Measurements from ENCODE around the gene ADNP. TPM values are rescaled to one million over a fixed set of nuclear protein-coding genes. Genes with fewer than 3 reads are reported as not detected.
A peak's percentile ranks its signal among the peaks of the same experiment; 100 is the strongest.

The ADNP gene
- polyA plus RNA-seq, 1 donor (not counting 4 experiments of a cell fraction or from before 2014, with no cell fraction given) = 29.3 TPM

DNA sequence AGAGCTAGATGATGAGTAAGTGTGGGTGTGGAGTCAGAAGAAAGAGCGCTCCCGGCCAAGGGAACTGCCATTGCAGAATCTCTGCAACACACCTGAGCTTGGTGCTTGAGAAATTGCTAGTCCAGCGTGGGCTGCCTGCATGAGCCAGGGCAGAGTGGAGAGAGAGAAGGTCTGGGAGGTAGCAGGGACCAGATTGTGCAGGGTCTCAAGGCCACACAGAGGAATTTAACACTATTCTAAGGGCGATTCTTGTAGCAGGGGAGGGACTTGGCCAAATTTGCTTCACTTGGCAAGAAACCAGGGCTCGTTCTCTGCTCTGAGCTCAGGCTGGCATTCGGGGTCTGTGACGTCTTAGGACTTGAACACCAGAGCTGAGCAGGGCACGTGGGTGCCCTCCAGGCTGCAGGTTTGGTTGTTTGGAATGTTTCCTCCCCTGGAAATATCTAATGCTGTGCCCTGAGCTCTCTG, 82.9 kb downstream of the ADNP start:
- Histone ChIP-seq H3K79me2 (ENCODE audit: control insufficient read depth, insufficient read depth, low read length) (no peaks in the 10 kb centered on the region), H3K27ac (ENCODE audit: control insufficient read depth, insufficient read depth, low read length) (peak overlapping the region; percentile 60), H2AFZ (ENCODE audit: control insufficient read depth, low read length) (peak overlapping the region; percentile 83), H4K20me1 (ENCODE audit: control insufficient read depth, extremely low read depth, insufficient read depth, low read length) (no peaks in the 10 kb centered on the region), H3K4me1 (ENCODE audit: control insufficient read depth, extremely low read depth, insufficient read depth, low read length) (peaks cover 51% of the 10 kb centered on the region), H3K9me1 (ENCODE audit: control insufficient read depth, extremely low read depth, insufficient read depth, low read length) (peaks cover 2% of the 10 kb centered on the region), H3K27me3 (ENCODE audit: control insufficient read depth, extremely low read depth, insufficient read depth, low read length) (no peaks in the 10 kb centered on the region), H3K36me3 (ENCODE audit: control insufficient read depth in 2 of 2, extremely low read depth in 1 of 2, insufficient read depth in 2 of 2, low read length in 2 of 2) (no peaks in the 10 kb centered on the region), H3K4me3 (ENCODE audit: control insufficient read depth in 2 of 3, extremely low read depth in 1 of 3, insufficient read depth in 2 of 3, low read depth in 1 of 3, low read length in 3 of 3) (peak overlapping the region in 1 of 3 experiments; percentile 40), H3K4me2 (ENCODE audit: control insufficient read depth, extremely low read depth, insufficient read depth, low read depth, low read length) (peak overlapping the region; percentile 61), H3K9me3 (ENCODE audit: control insufficient read depth, low read depth, low read length) (no peaks in the 10 kb centered on the region), H3K9ac (ENCODE audit: control insufficient read depth, extremely low read depth, insufficient read depth, low read length) (peak overlapping the region; percentile 62)
- DNase-seq (ENCODE audit: low read depth, low spot score) = no peak
- FAIRE-seq = no peak
- dilution Hi-C loops (cut with MboI; ENCODE audit: extremely low pct_ligation_motif_present, low sequenced_read_pairs) = no loop called here
- TF ChIP-seq, protein P1, sequence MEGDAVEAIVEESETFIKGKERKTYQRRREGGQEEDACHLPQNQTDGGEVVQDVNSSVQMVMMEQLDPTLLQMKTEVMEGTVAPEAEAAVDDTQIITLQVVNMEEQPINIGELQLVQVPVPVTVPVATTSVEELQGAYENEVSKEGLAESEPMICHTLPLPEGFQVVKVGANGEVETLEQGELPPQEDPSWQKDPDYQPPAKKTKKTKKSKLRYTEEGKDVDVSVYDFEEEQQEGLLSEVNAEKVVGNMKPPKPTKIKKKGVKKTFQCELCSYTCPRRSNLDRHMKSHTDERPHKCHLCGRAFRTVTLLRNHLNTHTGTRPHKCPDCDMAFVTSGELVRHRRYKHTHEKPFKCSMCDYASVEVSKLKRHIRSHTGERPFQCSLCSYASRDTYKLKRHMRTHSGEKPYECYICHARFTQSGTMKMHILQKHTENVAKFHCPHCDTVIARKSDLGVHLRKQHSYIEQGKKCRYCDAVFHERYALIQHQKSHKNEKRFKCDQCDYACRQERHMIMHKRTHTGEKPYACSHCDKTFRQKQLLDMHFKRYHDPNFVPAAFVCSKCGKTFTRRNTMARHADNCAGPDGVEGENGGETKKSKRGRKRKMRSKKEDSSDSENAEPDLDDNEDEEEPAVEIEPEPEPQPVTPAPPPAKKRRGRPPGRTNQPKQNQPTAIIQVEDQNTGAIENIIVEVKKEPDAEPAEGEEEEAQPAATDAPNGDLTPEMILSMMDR (optimal IDR thresholded peaks at IDR 0.05 in 1 of 3, IDR thresholded peaks at IDR 0.05 in 1 of 3, conservative IDR thresholded peaks at IDR 0.05 in 1 of 3; ENCODE audit: extremely low read depth in 1 of 3, insufficient read depth in 2 of 3, low read length in 3 of 3) = no peak
- TF ChIP-seq EZH2 (IDR thresholded peaks at IDR 0.05; ENCODE audit: low read length) = no peak

- dilution Hi-C loops (cut with MboI; ENCODE audit: extremely low pct_ligation_motif_present, low sequenced_read_pairs) = no loop called here
- Histone ChIP-seq H3K4me2 (ENCODE audit: control insufficient read depth, extremely low read depth, insufficient read depth, low read depth, low read length) (peak overlapping the region; percentile 6), H3K9me3 (ENCODE audit: control insufficient read depth, low read depth, low read length) (no peaks in the 10 kb centered on the region), H2AFZ (ENCODE audit: control insufficient read depth, low read length) (peak overlapping the region; percentile 8), H3K9ac (ENCODE audit: control insufficient read depth, extremely low read depth, insufficient read depth, low read length) (peak overlapping the region; percentile 55), H3K27ac (ENCODE audit: control insufficient read depth, insufficient read depth, low read length) (peak overlapping the region; percentile 86), H3K27me3 (ENCODE audit: control insufficient read depth, extremely low read depth, insufficient read depth, low read length) (no peaks in the 10 kb centered on the region), H3K36me3 (ENCODE audit: control insufficient read depth in 2 of 2, extremely low read depth in 1 of 2, insufficient read depth in 2 of 2, low read length in 2 of 2) (no peaks in the 10 kb centered on the region), H4K20me1 (ENCODE audit: control insufficient read depth, extremely low read depth, insufficient read depth, low read length) (no peaks in the 10 kb centered on the region), H3K4me3 (ENCODE audit: control insufficient read depth in 2 of 3, extremely low read depth in 1 of 3, insufficient read depth in 2 of 3, low read depth in 1 of 3, low read length in 3 of 3) (no peak overlapping the region), H3K9me1 (ENCODE audit: control insufficient read depth, extremely low read depth, insufficient read depth, low read length) (peaks cover 2% of the 10 kb centered on the region), H3K4me1 (ENCODE audit: control insufficient read depth, extremely low read depth, insufficient read depth, low read length) (peaks cover 53% of the 10 kb centered on the region), H3K79me2 (ENCODE audit: control insufficient read depth, insufficient read depth, low read length) (no peaks in the 10 kb centered on the region)
- DNase-seq (ENCODE audit: low read depth, low spot score) (no peak), FAIRE-seq (no peak)
- TF ChIP-seq, protein P1 (optimal IDR thresholded peaks at IDR 0.05 in 1 of 3, IDR thresholded peaks at IDR 0.05 in 1 of 3, conservative IDR thresholded peaks at IDR 0.05 in 1 of 3; ENCODE audit: extremely low read depth in 1 of 3, insufficient read depth in 2 of 3, low read length in 3 of 3) = no peak
- no peak for TF ChIP-seq EZH2 (IDR thresholded peaks at IDR 0.05; ENCODE audit: low read length)
These were observed 85.5 kb downstream of the ADNP start for GRCh38 chr20:50845566-50846215.
